BLaER1 (cell line): ENCODE results near the gene ATP13A4.

Experiments
- H3K27ac ChIP-seq: shearing (Covaris generic); formaldehyde crosslinking; 2 replicates; pipeline ENCODE4 v1.8.1; 2022
- H3K27me3 ChIP-seq: shearing (Covaris generic); formaldehyde crosslinking; 2 replicates; pipeline ENCODE4 v1.8.1; 2022
- H3K36me3 ChIP-seq: shearing (Covaris generic); formaldehyde crosslinking; 2 replicates; pipeline ENCODE4 v1.8.1; 2022
- H3K4me1 ChIP-seq: shearing (Covaris generic); formaldehyde crosslinking; 2 replicates; pipeline ENCODE4 v1.8.1; 2022
- H3K4me2 ChIP-seq: shearing (Covaris generic); formaldehyde crosslinking; 2 replicates; pipeline ENCODE4 v1.8.1; 2022
- H3K4me3 ChIP-seq: shearing (Covaris generic); formaldehyde crosslinking; 2 replicates; pipeline ENCODE4 v1.8.1; 2022
- H3K9ac ChIP-seq: shearing (Covaris generic); formaldehyde crosslinking; 2 replicates; pipeline ENCODE4 v1.8.1; 2022
- H3K9me3 ChIP-seq: shearing (Covaris generic); formaldehyde crosslinking; 2 replicates; pipeline ENCODE4 v1.8.1; 2022
- H4K20me1 ChIP-seq: shearing (Covaris generic); formaldehyde crosslinking; 2 replicates; pipeline ENCODE4 v1.8.1; 2022
- Cebpa-rat ChIP-seq: shearing (Covaris generic); IDR thresholded peaks from 2 replicates; pipeline ENCODE4 v1.8.1; 2022

ATP13A4 gene

GRCh38 chr3:193499136-193499770, 55.4 kb downstream of the ATP13A4 start:
- H3K27ac ChIP-seq = no peak overlapping the region
- H3K9me3 ChIP-seq = no peaks in the 10 kb centered on the region
- H3K4me2 ChIP-seq = no peak overlapping the region
- no peak overlapping the region for H3K4me3 ChIP-seq
- no peaks in the 10 kb centered on the region for H4K20me1 ChIP-seq
- TF ChIP-seq Cebpa-rat = no peak
- no peaks in the 10 kb centered on the region for H3K4me1 ChIP-seq
- H3K27me3 ChIP-seq = no peaks in the 10 kb centered on the region
- no peak overlapping the region for H3K9ac ChIP-seq
- no peaks in the 10 kb centered on the region for H3K36me3 ChIP-seq

- Histone ChIP-seq H3K27me3 (no peaks in the 10 kb centered on the region), H3K9ac (no peak overlapping the region), H3K4me1 (no peaks in the 10 kb centered on the region), H3K36me3 (no peaks in the 10 kb centered on the region), H3K4me2 (no peak overlapping the region), H4K20me1 (no peaks in the 10 kb centered on the region), H3K27ac (no peak overlapping the region), H3K4me3 (no peak overlapping the region), H3K9me3 (no peaks in the 10 kb centered on the region)
- no peak for TF ChIP-seq Cebpa-rat
Measured at GRCh38 chr3:193498215-193498614, 56.5 kb downstream of the ATP13A4 start.

GRCh38 chr3:193496658-193497057, 58.0 kb downstream of the ATP13A4 start:
- no peak overlapping the region for H3K4me2 ChIP-seq
- no peaks in the 10 kb centered on the region for H4K20me1 ChIP-seq
- no peaks in the 10 kb centered on the region for H3K9me3 ChIP-seq
- H3K4me3 ChIP-seq = no peak overlapping the region
- no peaks in the 10 kb centered on the region for H3K36me3 ChIP-seq
- H3K4me1 ChIP-seq = no peaks in the 10 kb centered on the region
- no peaks in the 10 kb centered on the region for H3K27me3 ChIP-seq
- H3K9ac ChIP-seq = no peak overlapping the region
- H3K27ac ChIP-seq = no peak overlapping the region
- no peak for TF ChIP-seq Cebpa-rat

GRCh38 chr3:193491026-193491425, 63.7 kb downstream of the ATP13A4 start:
- no peaks in the 10 kb centered on the region for H4K20me1 ChIP-seq
- no peaks in the 10 kb centered on the region for H3K4me1 ChIP-seq
- TF ChIP-seq Cebpa-rat = no peak
- H3K9me3 ChIP-seq = no peaks in the 10 kb centered on the region
- H3K9ac ChIP-seq = no peak overlapping the region
- no peaks in the 10 kb centered on the region for H3K27me3 ChIP-seq
- no peaks in the 10 kb centered on the region for H3K36me3 ChIP-seq
- no peak overlapping the region for H3K4me3 ChIP-seq
- H3K4me2 ChIP-seq = no peak overlapping the region
- H3K27ac ChIP-seq = no peak overlapping the region

- Histone ChIP-seq H3K4me1 (no peaks in the 10 kb centered on the region), H3K4me2 (no peak overlapping the region)
- no peak for TF ChIP-seq Cebpa-rat
Measured at GRCh38 chr3:193490580-193490979, 64.1 kb downstream of the ATP13A4 start.

GRCh38 chr3:193489949-193490348, 64.7 kb downstream of the ATP13A4 start:
- Histone ChIP-seq H3K4me1 (no peaks in the 10 kb centered on the region), H3K4me3 (no peak overlapping the region), H3K4me2 (no peak overlapping the region), H3K9me3 (no peaks in the 10 kb centered on the region), H3K27me3 (no peaks in the 10 kb centered on the region), H4K20me1 (no peaks in the 10 kb centered on the region), H3K9ac (no peak overlapping the region), H3K36me3 (no peaks in the 10 kb centered on the region), H3K27ac (no peak overlapping the region)
- TF ChIP-seq Cebpa-rat = no peak

More at GRCh38 chr3:193490580-193490979, 64.1 kb downstream of the ATP13A4 start:
- no peaks in the 10 kb centered on the region for H3K27me3 ChIP-seq
- H3K36me3 ChIP-seq = no peaks in the 10 kb centered on the region
- H3K27ac ChIP-seq = no peak overlapping the region
- H3K9me3 ChIP-seq = no peaks in the 10 kb centered on the region
- no peak overlapping the region for H3K9ac ChIP-seq
- H3K4me3 ChIP-seq = no peak overlapping the region
- no peaks in the 10 kb centered on the region for H4K20me1 ChIP-seq

- Histone ChIP-seq H3K27me3 (no peaks in the 10 kb centered on the region), H3K36me3 (no peaks in the 10 kb centered on the region), H3K4me3 (no peak overlapping the region), H3K4me2 (no peak overlapping the region), H4K20me1 (no peaks in the 10 kb centered on the region), H3K4me1 (no peaks in the 10 kb centered on the region), H3K27ac (no peak overlapping the region), H3K9me3 (no peaks in the 10 kb centered on the region), H3K9ac (no peak overlapping the region)
- TF ChIP-seq Cebpa-rat = no peak
Measured at GRCh38 chr3:193488741-193489140, 66.0 kb downstream of the ATP13A4 start.

GRCh38 chr3:193483988-193484539, 70.6 kb downstream of the ATP13A4 start:
- Histone ChIP-seq H3K27me3 (no peaks in the 10 kb centered on the region), H3K36me3 (no peaks in the 10 kb centered on the region), H3K4me2 (no peak overlapping the region), H3K4me3 (no peak overlapping the region), H3K9me3 (no peaks in the 10 kb centered on the region), H3K27ac (no peak overlapping the region), H4K20me1 (no peaks in the 10 kb centered on the region), H3K4me1 (no peaks in the 10 kb centered on the region), H3K9ac (no peak overlapping the region)
- TF ChIP-seq Cebpa-rat = no peak

- H3K4me2 ChIP-seq = no peak overlapping the region
- no peaks in the 10 kb centered on the region for H3K4me1 ChIP-seq
- H3K27ac ChIP-seq = no peak overlapping the region
- no peak overlapping the region for H3K4me3 ChIP-seq
- no peaks in the 10 kb centered on the region for H3K36me3 ChIP-seq
- TF ChIP-seq Cebpa-rat = no peak
- H4K20me1 ChIP-seq = no peaks in the 10 kb centered on the region
- H3K27me3 ChIP-seq = no peaks in the 10 kb centered on the region
- no peaks in the 10 kb centered on the region for H3K9me3 ChIP-seq
- no peak overlapping the region for H3K9ac ChIP-seq
Measured at GRCh38 chr3:193481436-193481835, 73.3 kb downstream of the ATP13A4 start.

GRCh38 chr3:193474446-193474845, 80.2 kb downstream of the ATP13A4 start:
- Histone ChIP-seq H3K9ac (no peak overlapping the region), H3K4me3 (no peak overlapping the region), H3K36me3 (no peaks in the 10 kb centered on the region), H3K4me2 (no peak overlapping the region), H3K27me3 (no peaks in the 10 kb centered on the region), H3K27ac (no peak overlapping the region), H4K20me1 (no peaks in the 10 kb centered on the region), H3K4me1 (no peaks in the 10 kb centered on the region), H3K9me3 (no peaks in the 10 kb centered on the region)
- no peak for TF ChIP-seq Cebpa-rat
